ENCODE results near the gene NRG2.

Gene NRG2

GRCh38 chr5:139807647-139808030 lies 235.5 kb downstream of the NRG2 start:
- Histone ChIP-seq H3K79me2 (ENCODE audit: control insufficient read depth, low read length) (no peaks in the 10 kb centered on the region), H3K36me3 (ENCODE audit: control insufficient read depth, low read length) (no peaks in the 10 kb centered on the region), H3K4me2 (ENCODE audit: low read length) (no peak overlapping the region), H3K27ac (ENCODE audit: low read depth, low read length) (no peak overlapping the region), H3K9me2 (replicated peaks; ENCODE audit: control insufficient read depth, low read length) (no peaks in the 10 kb centered on the region), H3K4me3 (ENCODE audit: low read length) (no peak overlapping the region), H3K9me3 (ENCODE audit: control insufficient read depth, insufficient read depth, low read length) (no peaks in the 10 kb centered on the region), H4K20me1 (ENCODE audit: control insufficient read depth, insufficient read depth, low read depth, low read length) (no peaks in the 10 kb centered on the region), H3K4me1 (ENCODE audit: control insufficient read depth, low read length) (no peaks in the 10 kb centered on the region), H3F3A (ENCODE audit: control insufficient read depth, insufficient read depth) (no peaks in the 10 kb centered on the region), H3K27me3 (ENCODE audit: control insufficient read depth, low read length) (peaks cover 1% of the 10 kb centered on the region; the same call in 1 of the 2 replicates)
- TF ChIP-seq EZH2phosphoT487 (IDR thresholded peaks at IDR 0.05; ENCODE audit: borderline replicate concordance, low read length), result no peak
- no peak for TF ChIP-seq CTCF (IDR thresholded peaks at IDR 0.05; ENCODE audit: low read depth, low read length, poor library complexity, severe bottlenecking)

- Histone ChIP-seq H3K36me3 (ENCODE audit: control insufficient read depth, low read length) (no peaks in the 10 kb centered on the region), H4K20me1 (ENCODE audit: control insufficient read depth, insufficient read depth, low read depth, low read length) (no peaks in the 10 kb centered on the region), H3K9me2 (replicated peaks; ENCODE audit: control insufficient read depth, low read length) (no peaks in the 10 kb centered on the region), H3K27ac (ENCODE audit: low read depth, low read length) (no peak overlapping the region), H3F3A (ENCODE audit: control insufficient read depth, insufficient read depth) (no peaks in the 10 kb centered on the region), H3K4me2 (ENCODE audit: low read length) (no peak overlapping the region), H3K27me3 (ENCODE audit: control insufficient read depth, low read length) (peaks cover 4% of the 10 kb centered on the region; the same call in 1 of the 2 replicates), H3K9me3 (ENCODE audit: control insufficient read depth, insufficient read depth, low read length) (no peaks in the 10 kb centered on the region), H3K4me1 (ENCODE audit: control insufficient read depth, low read length) (no peaks in the 10 kb centered on the region), H3K4me3 (ENCODE audit: low read length) (no peak overlapping the region), H3K79me2 (ENCODE audit: control insufficient read depth, low read length) (no peaks in the 10 kb centered on the region)
- TF ChIP-seq EZH2phosphoT487 (IDR thresholded peaks at IDR 0.05; ENCODE audit: borderline replicate concordance, low read length) (no peak), CTCF (IDR thresholded peaks at IDR 0.05; ENCODE audit: low read depth, low read length, poor library complexity, severe bottlenecking) (no peak)
Observed at GRCh38 chr5:139806726-139807646, 236.1 kb downstream of the NRG2 start.

- no peak overlapping the region for H3K4me3 ChIP-seq (ENCODE audit: low read length)
- H3K9me2 ChIP-seq (replicated peaks; ENCODE audit: control insufficient read depth, low read length), result no peaks in the 10 kb centered on the region
Observed at GRCh38 chr5:139806111-139806510, 237.0 kb downstream of the NRG2 start.

More at GRCh38 chr5:139806111-139806510, 237.0 kb downstream of the NRG2 start:
- H3K9me3 ChIP-seq (ENCODE audit: control insufficient read depth, insufficient read depth, low read length), result no peaks in the 10 kb centered on the region
- H4K20me1 ChIP-seq (ENCODE audit: control insufficient read depth, insufficient read depth, low read depth, low read length), result no peaks in the 10 kb centered on the region
- no peaks in the 10 kb centered on the region for H3K4me1 ChIP-seq (ENCODE audit: control insufficient read depth, low read length)
- H3K27ac ChIP-seq (ENCODE audit: low read depth, low read length), result no peak overlapping the region
- TF ChIP-seq EZH2phosphoT487 (IDR thresholded peaks at IDR 0.05; ENCODE audit: borderline replicate concordance, low read length) (no peak), CTCF (IDR thresholded peaks at IDR 0.05; ENCODE audit: low read depth, low read length, poor library complexity, severe bottlenecking) (no peak)
- no peaks in the 10 kb centered on the region for H3K79me2 ChIP-seq (ENCODE audit: control insufficient read depth, low read length)
- H3K27me3 ChIP-seq (ENCODE audit: control insufficient read depth, low read length), result peaks cover 9% of the 10 kb centered on the region; the same call in 1 of the 2 replicates
- H3F3A ChIP-seq (ENCODE audit: control insufficient read depth, insufficient read depth), result no peaks in the 10 kb centered on the region
- no peaks in the 10 kb centered on the region for H3K36me3 ChIP-seq (ENCODE audit: control insufficient read depth, low read length)
- no peak overlapping the region for H3K4me2 ChIP-seq (ENCODE audit: low read length)
